ENCODE measurements around the gene VWA7.
A peak's percentile ranks its signal among the peaks of the same experiment; 100 is the strongest.

Gene VWA7

GRCh38 chr6:31736768-31737314 lies 40.3 kb downstream of the VWA7 start:
- POLR2A ChIA-PET, result interaction anchor here (0.6 to 6.0 kb wide), 6 partner anchors 33 to 90 kb away, joined by 3 to 32 read pairs (median 3); partner anchors contain the start of genes C6orf47, HSPA1A, HSPA1B and HSPA1L
- peak overlapping the region; percentile 95 for H3K4me3 ChIP-seq (ENCODE audit: low read depth, low read length)
- no peak for DNase-seq (ENCODE audit: low read depth, low spot score)
- TF ChIP-seq CTCF (IDR thresholded peaks at IDR 0.05; ENCODE audit: insufficient read depth, low read length, missing control alignments), result no peak
- CTCF ChIA-PET, result interaction anchor here (0.8 to 4.7 kb wide), 8 partner anchors 7 to 93 kb away, joined by 3 to 24 read pairs (median 7); partner anchors contain the start of genes ABHD16A, DDAH2, HSPA1A and HSPA1L

- CTCF ChIA-PET, result interaction anchor here (0.8 to 3.3 kb wide), 6 partner anchors 11 to 94 kb away, joined by 3 to 14 read pairs (median 3); no protein-coding TSS in a partner anchor
- POLR2A ChIA-PET, result interaction anchor here (0.6 to 6.0 kb wide), 5 partner anchors 34 to 91 kb away, joined by 3 to 32 read pairs (median 3); partner anchors contain the start of genes C6orf47, HSPA1A, HSPA1B and HSPA1L
- DNase-seq (ENCODE audit: low read depth, low spot score), result no peak
- no peak for TF ChIP-seq CTCF (IDR thresholded peaks at IDR 0.05; ENCODE audit: insufficient read depth, low read length, missing control alignments)
- peak within 1 kb of the TSS; percentile 95 for H3K4me3 ChIP-seq (ENCODE audit: low read depth, low read length)
Measured at GRCh38 chr6:31736021-31736767, 40.9 kb downstream of the VWA7 start, which contains the start of gene CLIC1. CLIC1 (minus strand) TSS chr6:31736530; CDS start chr6:31736300, 230 bp downstream.

DNA sequence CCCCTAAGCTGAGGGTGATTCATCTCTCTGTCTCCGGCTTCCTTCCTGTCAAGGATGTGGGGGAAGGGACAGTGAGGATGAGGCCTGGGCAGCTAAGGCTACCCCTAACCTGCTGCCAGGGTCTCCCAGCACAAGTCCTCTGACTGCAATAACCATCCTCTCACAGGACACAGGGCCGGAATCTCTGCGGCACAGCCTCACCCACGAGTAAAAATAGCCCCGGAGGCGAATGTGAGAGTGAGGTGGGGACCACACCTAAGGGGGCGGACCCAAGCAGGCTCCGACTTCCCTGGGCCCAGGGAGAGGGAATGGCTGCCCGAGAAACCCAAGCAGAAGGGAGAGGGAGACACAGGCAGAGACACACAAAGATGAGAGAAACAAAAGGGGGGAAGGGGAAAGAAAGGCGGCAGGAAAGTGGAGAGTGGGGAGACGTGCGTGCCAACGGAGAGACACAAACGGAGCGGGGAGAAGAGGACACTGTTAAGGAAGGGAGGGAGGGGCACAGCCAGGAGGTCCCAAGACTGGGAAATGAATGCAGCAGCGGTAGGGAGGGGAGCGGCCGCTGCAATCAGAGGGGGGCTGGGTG lies 42.2 kb downstream of the VWA7 start:
- ChIA-PET CTCF (interaction anchor here (0.9 to 1.2 kb wide), 3 partner anchors 10 to 56 kb away, joined by 3 read pairs; no protein-coding TSS in a partner anchor), POLR2A (interaction anchor here (0.7 to 6.0 kb wide), 5 partner anchors 29 to 122 kb away, joined by 3 to 32 read pairs (median 4); partner anchors contain the start of genes HSPA1A, HSPA1B and HSPA1L)
- TF ChIP-seq CTCF (IDR thresholded peaks at IDR 0.05; ENCODE audit: insufficient read depth, low read length, missing control alignments), result no peak
- H3K4me3 ChIP-seq (ENCODE audit: low read depth, low read length), result peak overlapping the region; percentile 95
- DNase-seq (ENCODE audit: low read depth, low spot score), result no peak

DNA sequence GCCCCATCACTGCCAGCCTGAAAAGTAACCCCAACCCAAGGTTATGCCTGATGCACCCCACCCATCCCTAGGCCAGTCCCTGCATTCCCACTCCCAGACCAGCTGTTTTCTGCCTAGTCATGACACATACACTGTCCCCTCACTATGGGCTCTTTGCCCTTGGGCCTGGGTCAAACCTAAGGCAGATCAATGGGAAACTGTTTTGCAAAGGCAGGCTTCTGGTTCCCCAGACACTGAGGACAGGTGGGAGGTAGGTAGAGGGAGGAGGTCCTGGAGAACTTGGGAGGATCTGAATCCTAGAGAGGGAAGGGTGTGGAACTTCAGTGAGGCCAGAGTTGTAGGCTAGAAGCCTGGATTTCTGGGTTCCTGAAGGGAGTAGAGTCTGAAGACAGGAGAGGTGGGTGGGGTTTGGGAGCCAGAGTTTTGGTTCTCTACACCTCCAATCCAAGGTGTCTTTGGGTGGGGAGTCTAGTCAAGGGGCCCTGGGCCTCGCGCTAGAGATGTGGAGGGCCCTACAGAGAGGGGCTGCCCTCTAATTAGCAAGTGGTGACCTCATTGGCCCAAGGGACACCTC lies 42.8 kb downstream of the VWA7 start:
- CTCF ChIA-PET, result interaction anchor here (0.9 to 1.2 kb wide), 2 partner anchors 9 to 57 kb away, joined by 3 read pairs; no protein-coding TSS in a partner anchor
- no peak for DNase-seq (ENCODE audit: low read depth, low spot score)
- TF ChIP-seq CTCF (IDR thresholded peaks at IDR 0.05; ENCODE audit: insufficient read depth, low read length, missing control alignments), result no peak
- POLR2A ChIA-PET, result interaction anchor here (0.7 to 6.0 kb wide), 5 partner anchors 28 to 123 kb away, joined by 3 to 32 read pairs (median 4); partner anchors contain the start of genes HSPA1A, HSPA1B and HSPA1L
- peak overlapping the region; percentile 95 for H3K4me3 ChIP-seq (ENCODE audit: low read depth, low read length)

- POLR2A ChIA-PET, result interaction anchor here (0.6 to 6.0 kb wide), 2 partner anchors 93 to 1538 kb away, joined by 3 to 32 read pairs; partner anchors contain the start of genes HSPA1B and RPS18
- DNase-seq (ENCODE audit: low read depth, low spot score), result no peak
- TF ChIP-seq CTCF (IDR thresholded peaks at IDR 0.05; ENCODE audit: insufficient read depth, low read length, missing control alignments), result no peak
- CTCF ChIA-PET, result no interaction called here
- H3K4me3 ChIP-seq (ENCODE audit: low read depth, low read length), result peak overlapping the region; percentile 95
Measured at GRCh38 chr6:31733734-31734133, 43.4 kb downstream of the VWA7 start.
